NB4 (cell line): ENCODE results near the gene TRIP10.
A peak's percentile ranks its signal among the peaks of the same experiment; 100 is the strongest.
"Not testable (repeated sequence)": the region's sequence is repeated elsewhere in the genome, so short reads cannot be mapped to it uniquely, and the experiment has no call there.

Source experiments
- DNase-seq: peaks from one replicate; pipeline ENCODE4 v3.0.0; 2010; ENCODE audit warnings: low read depth
- H3K4me3 ChIP-seq: one replicate; pipeline ENCODE4 v1.5.1; 2011; ENCODE audit warnings: mild to moderate bottlenecking, low read depth, low read length, moderate library complexity
- MYC ChIP-seq: IDR thresholded peaks from 2 replicates; pipeline ENCODE4 v1.6.1; 2011; ENCODE audit warnings: low read depth, low read length
- POLR2A ChIP-seq: IDR thresholded peaks from 2 replicates; pipeline ENCODE4 v1.6.1; 2011; ENCODE audit warnings: mild to moderate bottlenecking; ENCODE audit not compliant: insufficient read length; ENCODE audit errors: extremely low read depth
- TF ChIP-seq, protein P1 (sequence below): IDR thresholded peaks from one replicate; pipeline ENCODE4 v1.5.1; 2012; ENCODE audit warnings: low read depth, low read length
- TF ChIP-seq, protein P2 (sequence below): IDR thresholded peaks from 2 replicates; pipeline ENCODE4 v1.6.1; 2011; ENCODE audit warnings: low read depth, low read length

Gene TRIP10

DNA sequence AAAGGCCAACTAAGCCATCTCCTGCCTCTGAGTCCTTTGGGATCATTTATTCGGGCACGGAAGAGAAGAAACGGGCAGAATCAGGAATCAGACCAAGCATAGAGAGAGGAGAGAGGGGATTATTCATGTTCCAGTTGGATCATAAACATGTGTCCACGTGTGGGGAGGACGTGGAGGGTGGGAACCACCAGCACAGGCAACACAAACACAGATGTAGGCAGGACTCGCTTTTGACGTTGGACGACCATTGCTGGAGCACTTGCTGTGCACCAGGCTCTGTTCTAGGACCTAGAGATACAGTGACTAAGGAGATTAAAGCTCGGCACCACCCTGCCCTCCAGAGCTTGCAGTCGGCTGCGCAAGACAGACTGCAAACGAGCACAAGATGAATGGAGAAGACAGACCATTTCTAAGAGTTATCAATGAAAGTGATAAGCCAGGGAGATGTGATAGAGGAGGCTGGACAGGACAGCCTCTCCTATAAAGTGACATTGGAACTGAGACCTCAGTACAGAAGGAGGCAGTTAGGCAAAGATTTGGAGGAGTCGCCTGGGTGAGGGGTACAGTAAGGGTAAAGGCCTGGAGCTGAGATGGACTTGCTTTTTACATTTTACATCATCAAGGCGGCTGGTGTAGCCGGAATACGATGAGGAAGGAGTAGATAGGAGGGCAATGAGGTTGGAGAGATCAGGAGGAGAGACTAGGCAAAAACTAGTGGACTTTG is 27.0 kb downstream of the TRIP10 start:
- no peak for TF ChIP-seq POLR2A
- TF ChIP-seq, protein P1, sequence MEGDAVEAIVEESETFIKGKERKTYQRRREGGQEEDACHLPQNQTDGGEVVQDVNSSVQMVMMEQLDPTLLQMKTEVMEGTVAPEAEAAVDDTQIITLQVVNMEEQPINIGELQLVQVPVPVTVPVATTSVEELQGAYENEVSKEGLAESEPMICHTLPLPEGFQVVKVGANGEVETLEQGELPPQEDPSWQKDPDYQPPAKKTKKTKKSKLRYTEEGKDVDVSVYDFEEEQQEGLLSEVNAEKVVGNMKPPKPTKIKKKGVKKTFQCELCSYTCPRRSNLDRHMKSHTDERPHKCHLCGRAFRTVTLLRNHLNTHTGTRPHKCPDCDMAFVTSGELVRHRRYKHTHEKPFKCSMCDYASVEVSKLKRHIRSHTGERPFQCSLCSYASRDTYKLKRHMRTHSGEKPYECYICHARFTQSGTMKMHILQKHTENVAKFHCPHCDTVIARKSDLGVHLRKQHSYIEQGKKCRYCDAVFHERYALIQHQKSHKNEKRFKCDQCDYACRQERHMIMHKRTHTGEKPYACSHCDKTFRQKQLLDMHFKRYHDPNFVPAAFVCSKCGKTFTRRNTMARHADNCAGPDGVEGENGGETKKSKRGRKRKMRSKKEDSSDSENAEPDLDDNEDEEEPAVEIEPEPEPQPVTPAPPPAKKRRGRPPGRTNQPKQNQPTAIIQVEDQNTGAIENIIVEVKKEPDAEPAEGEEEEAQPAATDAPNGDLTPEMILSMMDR = no peak
- no peak for TF ChIP-seq MYC
- TF ChIP-seq, protein P2, sequence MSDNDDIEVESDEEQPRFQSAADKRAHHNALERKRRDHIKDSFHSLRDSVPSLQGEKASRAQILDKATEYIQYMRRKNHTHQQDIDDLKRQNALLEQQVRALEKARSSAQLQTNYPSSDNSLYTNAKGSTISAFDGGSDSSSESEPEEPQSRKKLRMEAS = no peak
- no peak for DNase-seq
- H3K4me3 ChIP-seq = no peak overlapping the region

DNA sequence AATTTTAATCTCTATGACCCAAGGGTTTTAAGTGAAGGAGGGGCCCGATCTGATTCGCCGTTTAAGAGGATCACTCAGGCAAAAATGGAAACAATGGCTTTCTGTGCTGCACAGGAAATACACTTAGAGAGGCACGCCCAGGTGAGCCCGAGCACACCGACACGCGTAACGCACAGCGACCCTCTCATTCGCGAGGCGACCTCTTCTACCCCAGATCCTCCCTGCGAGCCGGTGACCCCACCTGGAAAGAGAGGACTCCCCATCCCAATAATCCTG is 27.5 kb downstream of the TRIP10 start:
- no peak overlapping the region for H3K4me3 ChIP-seq
- TF ChIP-seq MYC (no peak), POLR2A (no peak)
- TF ChIP-seq, protein P2 = no peak
- TF ChIP-seq, protein P1 = no peak
- no peak for DNase-seq

DNA sequence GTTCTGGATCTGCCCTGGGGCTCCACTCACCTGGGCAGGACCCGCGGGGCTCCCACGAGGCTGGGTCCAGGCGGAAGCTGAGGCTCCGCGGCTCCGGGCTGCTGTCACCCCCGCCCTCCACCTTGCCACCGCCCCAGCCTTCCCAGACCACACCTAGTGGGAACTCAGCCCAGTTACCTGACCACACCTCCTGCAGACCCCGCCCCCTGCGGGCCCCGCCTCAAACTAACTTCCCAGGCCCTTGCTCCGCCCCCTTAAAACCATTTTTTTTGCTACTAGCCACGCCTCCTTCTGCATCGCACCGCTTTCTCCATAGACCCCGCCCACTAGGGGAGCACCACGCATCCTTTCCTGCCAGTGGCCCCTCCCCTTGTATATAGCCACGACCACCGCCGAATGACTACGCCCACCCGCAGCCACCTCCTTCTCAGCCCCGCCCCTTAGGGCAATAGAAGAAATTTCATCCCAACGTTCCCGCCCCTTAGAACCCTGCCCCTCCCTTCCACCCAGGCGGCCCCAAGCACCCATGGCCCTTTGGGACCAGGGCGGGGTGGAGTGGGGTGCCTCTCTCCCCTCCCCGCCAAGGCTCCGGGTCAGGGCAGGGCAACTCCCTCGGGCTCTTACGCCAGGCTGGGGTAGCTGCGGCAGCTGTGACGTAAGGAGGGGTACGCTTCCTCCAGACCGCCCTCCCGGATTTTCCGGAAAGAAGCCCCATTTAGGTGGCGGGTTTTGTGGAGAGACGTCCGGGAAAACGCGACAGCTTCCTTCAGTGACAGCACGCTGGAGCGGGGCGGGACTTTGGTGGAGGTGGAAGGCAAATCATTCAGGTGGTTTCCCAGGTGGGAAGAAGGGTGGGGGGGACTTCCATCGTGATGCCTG is 28.1 kb downstream of the TRIP10 start, which contains the start of gene SH2D3A:
Gene SH2D3A (minus strand): TSS at position 79 of the 879 bp plus-strand sequence. CDS start 3,687 bp downstream, outside the sequence.
- TF ChIP-seq, protein P1 = no peak
- 0 out of 2 replicates have a peak, but pooled peaks have one; percentile 19 for TF ChIP-seq MYC
- TF ChIP-seq, protein P2 = peak; percentile 47; the same call in 1 of the 2 replicates
- TF ChIP-seq POLR2A = no peak
- H3K4me3 ChIP-seq = no peak within 1 kb of the TSS
- peak; percentile 86 for DNase-seq

DNA sequence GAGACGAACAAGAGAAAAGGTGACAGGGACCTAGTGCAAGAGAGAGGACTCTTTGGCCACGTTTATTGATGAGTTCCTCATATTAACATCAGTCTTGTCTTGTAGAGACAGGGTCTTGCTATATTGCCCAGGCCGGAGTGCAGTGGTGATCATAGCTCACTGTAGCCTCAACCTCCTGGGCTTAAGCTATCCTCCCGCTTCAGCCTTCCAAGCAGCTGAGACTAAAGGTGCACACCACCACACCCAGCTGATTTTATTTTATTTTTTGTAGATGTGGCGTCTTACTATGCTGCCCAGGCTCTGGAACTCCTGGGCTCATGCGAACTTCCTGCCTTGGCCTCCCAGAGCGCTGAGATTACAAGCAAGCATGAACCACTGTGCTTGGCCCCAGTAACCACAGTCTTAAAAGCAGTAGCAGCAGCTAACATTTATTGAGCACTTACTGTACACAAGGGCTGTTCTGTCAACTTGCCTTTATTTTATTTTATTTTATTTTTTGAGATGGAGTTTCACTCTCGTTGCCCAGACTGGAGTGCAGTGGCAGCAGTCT is 28.8 kb downstream of the TRIP10 start:
- no peak overlapping the region for H3K4me3 ChIP-seq
- no peak for DNase-seq
- TF ChIP-seq, protein P2 = no peak
- TF ChIP-seq POLR2A (no peak), MYC (no peak)
- TF ChIP-seq, protein P1 = no peak

DNA sequence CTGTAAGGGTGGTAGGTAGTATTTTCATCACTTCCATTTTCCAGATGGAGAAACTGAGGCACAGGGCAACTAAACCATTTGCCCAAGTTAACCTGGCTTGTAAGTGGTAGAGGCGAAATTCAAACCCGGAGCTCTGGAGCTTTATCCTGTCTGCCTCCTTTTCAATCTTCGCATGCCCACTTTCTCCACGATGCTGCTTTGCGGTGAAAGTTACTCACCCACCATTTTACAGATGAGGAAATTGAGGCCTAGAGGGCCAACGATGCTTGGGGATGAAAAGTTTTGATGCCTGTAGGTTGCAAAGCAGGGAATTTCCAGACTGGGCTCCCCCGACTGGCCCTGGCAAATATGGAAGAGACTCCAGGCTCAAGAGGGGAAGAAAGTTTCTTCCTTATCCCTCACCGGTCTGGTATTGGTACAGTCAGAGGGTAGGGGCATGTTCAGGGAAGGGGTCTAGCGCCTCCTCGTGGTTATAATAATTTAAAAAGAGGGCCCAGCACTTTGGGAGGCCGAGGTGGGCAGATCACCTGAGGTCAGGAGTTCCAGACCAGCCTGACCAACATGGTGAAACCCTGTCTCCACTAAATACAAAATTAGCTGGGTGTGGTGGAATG is 29.6 kb downstream of the TRIP10 start:
- TF ChIP-seq, protein P1 = peak; percentile 1
- TF ChIP-seq POLR2A = no peak
- no peak overlapping the region for H3K4me3 ChIP-seq
- DNase-seq = peak; percentile 29

DNA sequence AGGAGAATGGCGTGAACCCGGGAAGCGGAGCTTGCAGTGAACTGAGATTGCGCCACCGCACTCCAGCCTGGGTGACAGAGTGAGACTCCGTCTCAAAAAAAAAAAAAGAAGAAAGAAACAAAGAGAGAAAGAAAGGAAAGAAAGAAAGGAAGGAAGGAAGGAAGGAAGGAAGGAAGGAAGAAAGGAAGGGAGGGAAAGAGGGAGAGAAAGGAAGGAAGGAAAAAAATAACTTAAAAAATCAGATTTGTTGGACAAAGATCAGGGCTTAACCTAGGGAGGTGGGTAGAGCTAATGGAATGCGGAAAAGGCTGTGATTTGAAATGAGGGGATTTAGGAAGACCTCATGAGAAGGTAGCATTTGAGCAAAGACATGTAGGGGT is 32.2 kb downstream of the TRIP10 start:
- not testable (repeated sequence) for H3K4me3 ChIP-seq, DNase-seq
